Colon (tissue), 2 donors: ENCODE data around the gene RRAGB.
"Not testable (repeated sequence)": the region's sequence is repeated elsewhere in the genome, so short reads cannot be mapped to it uniquely, and the experiment has no call there.

Experiments
- FAIRE-seq: peaks from 2 replicates; lab custom pipeline; 2012; peaks lifted over from hg19 to GRCh38; lab: Jason Lieb, UNC
- donor health status: control.
- donor health status: control.

RRAGB gene

DNA sequence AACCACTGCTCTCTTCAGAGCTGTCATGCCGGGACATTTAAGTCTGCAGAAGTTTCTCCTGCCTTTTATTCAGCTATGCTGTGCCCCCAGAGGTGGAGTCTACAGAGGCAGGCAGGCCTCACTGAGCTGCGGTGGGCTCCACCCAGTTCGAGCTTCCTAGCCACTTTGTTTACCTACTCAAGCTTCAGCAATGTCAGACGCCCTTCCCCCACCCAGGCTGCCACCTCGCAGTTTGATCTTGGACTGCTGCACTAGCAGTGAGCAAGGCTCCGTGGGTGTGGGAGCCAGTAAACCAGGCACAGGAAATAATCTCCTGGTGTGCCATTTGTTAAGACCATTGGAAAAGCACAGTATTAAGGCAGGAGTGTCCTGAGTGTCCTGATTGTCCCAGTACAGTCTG lies 56.9 kb downstream of the RRAGB start:
- not testable (repeated sequence) for FAIRE-seq

DNA sequence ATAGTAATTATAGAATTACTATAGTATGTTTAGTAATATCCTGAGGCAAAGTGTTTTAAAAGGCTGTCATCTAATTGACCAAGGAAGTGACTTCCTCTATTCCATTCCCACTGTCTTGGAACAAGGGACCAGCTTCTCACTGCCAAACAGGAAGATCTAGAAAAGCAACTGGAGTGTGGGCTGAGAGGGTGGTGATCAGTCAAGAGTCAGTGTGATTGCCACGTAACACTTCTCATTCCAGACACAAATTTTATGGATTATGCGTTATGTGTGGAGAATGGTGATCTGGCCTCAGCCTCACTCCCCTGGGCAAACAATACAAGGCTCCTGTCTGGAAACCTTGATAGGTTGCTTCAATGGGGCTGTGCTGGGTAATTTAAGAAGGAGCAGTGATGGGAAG lies 60.0 kb downstream of the RRAGB start:
- no peak for FAIRE-seq

DNA sequence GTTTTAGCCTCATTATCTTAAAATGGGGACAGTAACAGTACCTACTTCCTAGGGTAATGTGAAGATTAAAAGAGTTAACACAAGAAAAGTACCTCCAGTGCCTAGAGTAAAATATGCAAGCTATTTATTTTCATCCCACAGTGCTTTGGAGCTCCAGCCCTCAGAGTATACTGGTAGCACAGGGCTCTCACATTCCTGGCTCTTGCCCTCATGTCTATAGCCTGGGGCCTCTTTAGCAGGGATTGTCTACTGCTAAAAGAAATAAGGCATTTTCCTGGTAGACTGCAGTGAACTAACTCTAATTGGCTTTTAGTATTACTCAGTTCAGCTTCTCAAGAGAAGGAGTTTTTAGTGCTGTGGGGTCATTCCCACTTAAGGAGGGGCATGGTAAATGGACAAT lies 60.8 kb downstream of the RRAGB start:
- no peak for FAIRE-seq

DNA sequence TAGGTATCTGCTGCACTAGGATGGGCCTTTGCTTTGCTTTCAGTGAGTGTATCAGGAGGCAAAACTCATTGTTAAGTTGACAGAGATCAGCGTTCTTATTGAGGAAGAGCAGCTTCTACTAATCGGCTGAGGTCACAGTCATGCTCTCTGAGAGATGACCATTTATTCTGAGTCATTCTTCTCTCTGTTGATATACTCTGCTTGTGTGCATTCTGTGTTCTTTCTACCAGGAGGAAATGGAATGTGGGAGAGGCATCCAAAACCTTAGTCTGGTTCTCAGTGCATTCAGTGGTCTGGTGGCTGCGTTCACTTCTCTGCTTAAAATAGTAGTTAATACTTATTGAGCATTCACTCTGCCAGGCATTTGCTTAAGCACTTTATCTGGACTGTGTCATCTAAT lies 66.2 kb downstream of the RRAGB start:
- no peak for FAIRE-seq

DNA sequence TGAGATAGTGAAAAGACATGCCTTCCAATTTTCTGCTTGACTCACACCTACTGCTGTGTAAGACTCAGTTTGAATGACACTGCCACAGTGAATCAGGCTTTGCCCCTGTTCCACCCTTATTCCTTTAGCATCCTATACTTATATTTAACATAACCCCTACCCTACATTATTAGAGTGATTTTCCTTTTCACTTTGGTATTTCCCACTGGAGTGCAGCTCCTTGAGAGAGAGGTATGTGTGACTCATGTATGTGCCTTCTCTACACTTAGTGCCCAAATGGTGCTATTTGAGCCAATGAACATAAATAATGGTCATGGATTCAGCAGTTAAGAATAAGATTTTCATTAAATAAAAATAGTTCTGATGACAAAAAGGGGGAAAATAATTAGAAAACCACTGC lies 69.5 kb downstream of the RRAGB start:
- no peak for FAIRE-seq

DNA sequence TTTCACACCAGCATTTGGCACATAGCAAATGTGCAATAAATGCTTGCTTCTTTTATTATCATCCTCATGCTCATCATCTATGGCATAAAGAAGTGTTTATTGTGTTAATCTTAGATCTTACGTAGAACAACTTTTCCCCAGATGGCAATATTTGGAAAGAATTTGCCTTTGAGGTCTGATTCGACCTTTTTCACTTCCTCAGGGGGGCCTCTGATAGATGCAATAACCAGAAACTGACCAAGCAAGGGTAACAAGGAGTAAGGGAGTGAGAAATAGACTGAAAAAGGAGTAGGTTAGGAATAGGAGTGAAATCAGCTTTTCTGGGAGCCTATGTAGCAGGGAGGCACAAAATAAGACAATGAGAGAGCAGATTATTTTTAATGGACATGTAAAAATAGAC lies 70.2 kb downstream of the RRAGB start:
- no peak for FAIRE-seq

DNA sequence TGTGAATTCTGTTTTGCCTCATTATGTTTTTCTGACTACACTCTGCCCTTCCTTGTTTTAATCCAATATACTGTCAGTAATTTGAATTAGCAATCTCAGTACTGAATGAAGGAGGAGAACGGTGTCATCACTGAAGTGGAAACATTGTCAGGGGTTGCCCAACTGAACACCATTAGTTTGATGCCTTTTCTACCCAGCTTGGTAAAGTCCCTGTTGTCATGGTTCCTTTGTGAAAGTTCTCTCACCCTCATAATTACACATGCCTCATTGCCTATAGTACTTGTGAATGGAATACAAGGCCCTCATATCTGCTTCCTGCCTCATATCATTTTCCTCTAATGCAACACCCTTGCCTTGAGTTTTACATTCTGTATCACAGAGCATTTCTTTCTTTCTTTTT lies 76.9 kb downstream of the RRAGB start:
- no peak for FAIRE-seq

DNA sequence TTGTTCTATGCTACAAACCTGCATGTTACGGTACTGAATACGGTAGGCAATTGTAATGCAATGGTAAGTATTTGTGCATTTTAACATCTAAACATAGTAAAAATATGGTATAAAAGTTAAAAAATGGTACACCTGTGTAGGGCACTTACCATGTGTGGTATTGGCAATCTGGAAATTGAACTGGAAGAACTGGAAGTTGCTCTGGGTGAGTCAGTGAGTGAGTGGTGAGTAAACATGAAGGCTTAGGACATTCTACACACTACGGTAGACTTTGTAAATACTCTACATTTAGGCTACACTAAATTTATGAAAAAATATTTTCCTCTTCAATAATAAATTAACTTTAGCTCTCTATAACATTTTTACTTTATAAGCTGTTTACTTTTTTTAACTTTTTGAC lies 78.9 kb downstream of the RRAGB start:
- FAIRE-seq, result no peak

DNA sequence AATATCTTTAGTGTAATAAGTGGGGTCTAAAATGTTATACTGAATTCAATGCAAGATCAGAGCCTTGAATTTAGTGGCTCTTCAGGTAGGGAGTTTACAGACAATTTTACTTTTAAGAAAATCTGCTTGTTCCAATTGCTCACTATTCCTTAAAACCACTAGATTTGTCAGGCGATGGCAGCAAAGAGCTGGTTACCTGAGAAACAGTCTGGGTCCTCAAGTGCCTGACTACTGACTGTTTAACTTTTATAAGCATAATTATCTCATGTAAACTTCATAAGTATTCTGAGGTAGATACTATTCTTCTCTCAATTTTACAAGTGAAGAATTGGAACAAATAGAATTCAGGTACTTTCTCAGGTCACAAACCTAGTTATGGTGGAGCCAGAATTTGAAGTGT lies 84.3 kb downstream of the RRAGB start:
- FAIRE-seq, result peak; percentile 31
